WTC11 (cell line): ENCODE results near the gene GRAMD4.

Source experiments
- CTCF ChIP-seq: fragments of 200-600 bp; IDR thresholded peaks from 2 replicates; pipeline ENCODE4 v1.8.0; 2022; ENCODE audit warnings: antibody characterized with exemption
- ETV6 ChIP-seq: sonication (generic); formaldehyde crosslinking; IDR thresholded peaks from 2 replicates; pipeline ENCODE4 v1.8.1; 2022; ENCODE audit warnings: mild to moderate bottlenecking, missing genetic modification reagents
- FOXJ3 ChIP-seq: sonication (generic); formaldehyde crosslinking; IDR thresholded peaks from 2 replicates; pipeline ENCODE4 v1.9.0; 2021; ENCODE audit warnings: missing genetic modification reagents, mild to moderate bottlenecking, borderline replicate concordance
- JUN ChIP-seq: sonication (generic); formaldehyde crosslinking; IDR thresholded peaks from 2 replicates; pipeline ENCODE4 v1.8.0; 2023; ENCODE audit warnings: mild to moderate bottlenecking, missing genetic modification reagents
- NFATC4 ChIP-seq: fragments of 250-450 bp; sonication (Bioruptor Pico); IDR thresholded peaks from 2 replicates; pipeline ENCODE4 v1.9.0; 2021; ENCODE audit warnings: mild to moderate bottlenecking
- PRDM15 ChIP-seq: sonication (generic); formaldehyde crosslinking; IDR thresholded peaks from 2 replicates; pipeline ENCODE4 v1.8.0; 2022; ENCODE audit warnings: missing genetic modification reagents
- TCF7 ChIP-seq: sonication (generic); formaldehyde crosslinking; IDR thresholded peaks from 2 replicates; pipeline ENCODE4 v1.8.0; 2022; ENCODE audit warnings: mild to moderate bottlenecking, low read depth, missing genetic modification reagents, moderate library complexity
- ZBTB21 ChIP-seq: sonication (generic); formaldehyde crosslinking; IDR thresholded peaks from 2 replicates; pipeline ENCODE4 v1.8.1; 2023; ENCODE audit warnings: mild to moderate bottlenecking, missing genetic modification reagents, borderline replicate concordance
- ZNF281 ChIP-seq: sonication (generic); formaldehyde crosslinking; IDR thresholded peaks from 2 replicates; pipeline ENCODE4 v1.8.0; 2023; ENCODE audit warnings: mild to moderate bottlenecking, missing genetic modification reagents

GRCh38 chr22:46636221-46637002 is 16.2 kb downstream of the GRAMD4 start:
- TF ChIP-seq CTCF (no peak), JUN (CRISPR knock-in tag) (no peak), PRDM15 (CRISPR knock-in tag) (no peak), ETV6 (CRISPR knock-in tag) (no peak), FOXJ3 (CRISPR knock-in tag) (no peak), ZBTB21 (CRISPR knock-in tag) (no peak), NFATC4 (CRISPR knock-in tag) (no peak), ZNF281 (no peak), TCF7 (CRISPR knock-in tag) (no peak)
